WTC11 (cell line): Measurements from ENCODE around the gene SYNGR3. TPM values are rescaled to one million over a fixed set of nuclear protein-coding genes. Genes with fewer than 3 reads are reported as not detected.

Experiments used
- ATAC-seq: fragments of 200-7000 bp; cut with Tn5 transposase; 2 replicates; pipeline ENCODE4 v1.10.0; 2021; ENCODE audit warnings: mild to moderate bottlenecking, moderate library complexity
- CTCF ChIA-PET: fragments of 300-600 bp; sonication (Branson Sonifier 250); formaldehyde crosslinking; loops from one replicate; lab custom pipeline; 2021; ENCODE audit warnings: antibody characterized with exemption; lab: Charles Lee
- POLR2A ChIA-PET: fragments of 350-600 bp; sonication (Branson Sonifier 250); formaldehyde crosslinking; loops from one replicate; lab custom pipeline; 2021; ENCODE audit warnings: antibody characterized with exemption; lab: Charles Lee
- DNase-seq: peaks from one replicate; pipeline ENCODE4 v3.0.0; 2021; ENCODE audit warnings: low spot score
- H3K27ac Mint-ChIP-seq: 2 replicates; pipeline ENCODE4 v1.8.0; 2021; ENCODE audit warnings: mixed read lengths
- H3K27me3 Mint-ChIP-seq: 2 replicates; pipeline ENCODE4 v1.8.0; 2021; ENCODE audit warnings: low read depth, mild to moderate bottlenecking, moderate library complexity, mixed read lengths
- H3K36me3 Mint-ChIP-seq: 2 replicates; pipeline ENCODE4 v1.8.0; 2021; ENCODE audit warnings: mixed read lengths
- H3K4me1 Mint-ChIP-seq: 2 replicates; pipeline ENCODE4 v1.8.0; 2022; ENCODE audit warnings: mixed read lengths
- H3K4me3 Mint-ChIP-seq: 2 replicates; pipeline ENCODE4 v1.8.0; 2021; ENCODE audit warnings: mild to moderate bottlenecking, moderate library complexity, mixed read lengths
- H3K9me3 Mint-ChIP-seq: 2 replicates; pipeline ENCODE4 v1.8.0; 2021; ENCODE audit warnings: mixed read lengths
- E2F5 ChIP-seq: sonication (generic); formaldehyde crosslinking; IDR thresholded peaks from 2 replicates; pipeline ENCODE4 v1.8.1; 2022; ENCODE audit warnings: mild to moderate bottlenecking, moderate library complexity, missing genetic modification reagents
- ELF4 ChIP-seq: sonication (generic); formaldehyde crosslinking; IDR thresholded peaks from 2 replicates; pipeline ENCODE4 v1.8.1; 2022; ENCODE audit warnings: low read depth, mild to moderate bottlenecking, moderate library complexity, missing genetic modification reagents
- ETV6 ChIP-seq: sonication (generic); formaldehyde crosslinking; IDR thresholded peaks from 2 replicates; pipeline ENCODE4 v1.8.1; 2022; ENCODE audit warnings: mild to moderate bottlenecking, missing genetic modification reagents
- FOXP4 ChIP-seq: sonication (generic); formaldehyde crosslinking; IDR thresholded peaks from 2 replicates; pipeline ENCODE4 v1.8.0; 2022; ENCODE audit warnings: mild to moderate bottlenecking, missing genetic modification reagents
- GRHL2 ChIP-seq: fragments of 250-450 bp; sonication (Bioruptor Pico); IDR thresholded peaks from 2 replicates; pipeline ENCODE4 v1.8.0; 2022; ENCODE audit warnings: mild to moderate bottlenecking, moderate library complexity; ENCODE audit not compliant: insufficient replicate concordance, severe bottlenecking
- IRF2 ChIP-seq: sonication (generic); formaldehyde crosslinking; IDR thresholded peaks from 2 replicates; pipeline ENCODE4 v1.8.0; 2022; ENCODE audit warnings: low read depth, missing genetic modification reagents, borderline replicate concordance
- KAT7 ChIP-seq: sonication (generic); formaldehyde crosslinking; IDR thresholded peaks from 2 replicates; pipeline ENCODE4 v1.8.1; 2023; ENCODE audit warnings: missing genetic modification reagents, mild to moderate bottlenecking, borderline replicate concordance
- MAX ChIP-seq: sonication (generic); formaldehyde crosslinking; IDR thresholded peaks from 2 replicates; pipeline ENCODE4 v1.8.0; 2022; ENCODE audit warnings: mild to moderate bottlenecking, missing genetic modification reagents
- NFATC4 ChIP-seq: fragments of 250-450 bp; sonication (Bioruptor Pico); IDR thresholded peaks from 2 replicates; pipeline ENCODE4 v1.9.0; 2021; ENCODE audit warnings: mild to moderate bottlenecking
- ZNF396 ChIP-seq: fragments of 250-450 bp; sonication (Bioruptor Pico); IDR thresholded peaks from 2 replicates; pipeline ENCODE4 v1.8.0; 2021; ENCODE audit warnings: mild to moderate bottlenecking, moderate library complexity, borderline replicate concordance
- ZNF671 ChIP-seq: fragments of 250-450 bp; sonication (Bioruptor Pico); IDR thresholded peaks from 2 replicates; pipeline ENCODE4 v1.8.0; 2021; ENCODE audit warnings: mild to moderate bottlenecking
- ZSCAN18 ChIP-seq: fragments of 250-450 bp; sonication (Bioruptor Pico); IDR thresholded peaks from 2 replicates; pipeline ENCODE4 v2.1.2; 2022; ENCODE audit warnings: mild to moderate bottlenecking, moderate library complexity
- total RNA-seq: library from RNA; stranded (reverse); gene quantifications from 3 replicates; pipeline ENCODE4 v1.2.3, GENCODE V29; 2021
- TF ChIP-seq, protein P1 (sequence below): fragments of 250-450 bp; sonication (Bioruptor Pico); IDR thresholded peaks from 2 replicates; pipeline ENCODE4 v1.9.0; 2021; ENCODE audit warnings: mild to moderate bottlenecking
- TF ChIP-seq, protein P2 (sequence below): fragments of 250-450 bp; sonication (Bioruptor Pico); conservative IDR thresholded peaks from 2 replicates; pipeline ENCODE4 v1.9.0; 2021; ENCODE audit warnings: mild to moderate bottlenecking
- TF ChIP-seq, protein P3 (sequence below): sonication (generic); formaldehyde crosslinking; IDR thresholded peaks from 2 replicates; pipeline ENCODE4 v1.8.1; 2022; ENCODE audit warnings: low read depth, missing genetic modification reagents, borderline replicate concordance

The SYNGR3 gene
- total RNA-seq, 1 experiment from 2014 or later: 41.5 TPM

GRCh38 chr16:1998852-1999801 lies 9.4 kb downstream of the SYNGR3 start:
- Mint-ChIP-seq H3K27me3 (no peaks in the 10 kb centered on the region), H3K9me3 (no peaks in the 10 kb centered on the region), H3K36me3 (peaks cover 24% of the 10 kb centered on the region), H3K27ac (no peak overlapping the region), H3K4me3 (no peak overlapping the region)
- ChIA-PET CTCF (interaction anchor here (0.5 to 1.1 kb wide), 3 partner anchors 17 to 139 kb away, joined by 3 read pairs; no protein-coding TSS in a partner anchor), POLR2A (no interaction called here)
- no peak for TF ChIP-seq ELF4 (CRISPR knock-in tag)
- no peak for TF ChIP-seq ETV6
- no peak for TF ChIP-seq GRHL2 (CRISPR knock-in tag)
- TF ChIP-seq, protein P1, sequence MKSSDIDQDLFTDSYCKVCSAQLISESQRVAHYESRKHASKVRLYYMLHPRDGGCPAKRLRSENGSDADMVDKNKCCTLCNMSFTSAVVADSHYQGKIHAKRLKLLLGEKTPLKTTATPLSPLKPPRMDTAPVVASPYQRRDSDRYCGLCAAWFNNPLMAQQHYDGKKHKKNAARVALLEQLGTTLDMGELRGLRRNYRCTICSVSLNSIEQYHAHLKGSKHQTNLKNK (CRISPR knock-in tag): no peak
- TF ChIP-seq ZNF396 (CRISPR knock-in tag): no peak
- TF ChIP-seq, protein P2, sequence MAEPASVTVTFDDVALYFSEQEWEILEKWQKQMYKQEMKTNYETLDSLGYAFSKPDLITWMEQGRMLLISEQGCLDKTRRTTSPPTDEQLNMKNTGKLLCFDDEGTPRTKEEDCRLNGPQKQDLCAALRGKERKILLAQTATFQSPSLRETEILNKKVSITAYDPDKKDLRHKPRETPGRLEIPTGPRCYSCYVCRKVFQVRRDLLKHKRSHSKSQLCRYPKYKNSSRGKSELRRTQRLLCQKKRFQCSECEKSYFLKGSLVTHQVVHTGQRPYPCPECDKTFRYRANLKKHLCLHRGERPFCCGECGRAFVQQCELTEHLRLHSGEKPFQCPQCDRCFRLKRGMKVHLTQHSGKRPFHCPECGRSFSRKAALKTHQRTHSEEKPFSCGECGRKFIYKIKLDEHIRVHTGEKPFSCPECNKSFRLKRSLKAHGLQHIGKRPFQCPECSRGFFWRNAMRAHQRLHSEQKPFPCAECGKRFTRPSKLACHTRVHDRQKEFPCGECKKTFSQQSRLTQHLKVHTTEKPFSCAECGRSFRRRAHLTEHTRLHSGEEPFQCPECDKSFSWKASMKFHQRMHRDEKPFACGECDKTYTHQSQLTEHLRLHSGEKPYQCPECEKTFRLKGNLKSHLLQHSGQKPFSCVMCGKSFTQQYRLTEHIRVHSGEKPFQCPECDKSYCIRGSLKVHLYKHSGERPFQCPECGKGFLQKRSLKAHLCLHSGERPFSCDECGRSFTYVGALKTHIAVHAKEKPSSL (CRISPR knock-in tag): no peak
- TF ChIP-seq, protein P3, sequence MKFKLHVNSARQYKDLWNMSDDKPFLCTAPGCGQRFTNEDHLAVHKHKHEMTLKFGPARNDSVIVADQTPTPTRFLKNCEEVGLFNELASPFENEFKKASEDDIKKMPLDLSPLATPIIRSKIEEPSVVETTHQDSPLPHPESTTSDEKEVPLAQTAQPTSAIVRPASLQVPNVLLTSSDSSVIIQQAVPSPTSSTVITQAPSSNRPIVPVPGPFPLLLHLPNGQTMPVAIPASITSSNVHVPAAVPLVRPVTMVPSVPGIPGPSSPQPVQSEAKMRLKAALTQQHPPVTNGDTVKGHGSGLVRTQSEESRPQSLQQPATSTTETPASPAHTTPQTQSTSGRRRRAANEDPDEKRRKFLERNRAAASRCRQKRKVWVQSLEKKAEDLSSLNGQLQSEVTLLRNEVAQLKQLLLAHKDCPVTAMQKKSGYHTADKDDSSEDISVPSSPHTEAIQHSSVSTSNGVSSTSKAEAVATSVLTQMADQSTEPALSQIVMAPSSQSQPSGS (CRISPR knock-in tag): no peak
- no peak for TF ChIP-seq IRF2 (CRISPR knock-in tag)
- TF ChIP-seq, all 79 proteins: peak for 0
- DNase-seq: no peak
- no peak for ATAC-seq
- no peaks in the 10 kb centered on the region for H3K4me1 Mint-ChIP-seq

GRCh38 chr16:1999866-2000514 lies 10.2 kb downstream of the SYNGR3 start:
- CTCF ChIA-PET: interaction anchor here (1.0 to 1.1 kb wide), 3 partner anchors 9 to 28 kb away, joined by 3 read pairs; no protein-coding TSS in a partner anchor
- TF ChIP-seq KAT7 (CRISPR knock-in tag): no peak
- no peak for TF ChIP-seq MAX
- TF ChIP-seq ZSCAN18 (CRISPR knock-in tag): no peak
- TF ChIP-seq E2F5 (CRISPR knock-in tag): no peak
- no peak for TF ChIP-seq ZNF671 (CRISPR knock-in tag)
- no peak for TF ChIP-seq NFATC4 (CRISPR knock-in tag)
- no peak for TF ChIP-seq FOXP4

More at GRCh38 chr16:1999866-2000514, 10.2 kb downstream of the SYNGR3 start:
- Mint-ChIP-seq H3K27ac (no peak overlapping the region), H3K4me1 (peaks cover 6% of the 10 kb centered on the region), H3K36me3 (peaks cover 24% of the 10 kb centered on the region), H3K9me3 (no peaks in the 10 kb centered on the region), H3K4me3 (no peak overlapping the region), H3K27me3 (no peaks in the 10 kb centered on the region)
- ATAC-seq (no peak), DNase-seq (no peak)
- POLR2A ChIA-PET: no interaction called here
